WERI-Rb-1 (cell line): ENCODE data around the gene RPTOR.

Experiments
- DNase-seq: peaks from one replicate; pipeline ENCODE4 v3.0.0-alpha.2; 2020
- H3K27ac ChIP-seq: fragments of 250-450 bp; sonication (Bioruptor Pico); 2 replicates; pipeline ENCODE4 v1.5.1; 2020; ENCODE audit warnings: mild to moderate bottlenecking, moderate library complexity
- H3K27me3 ChIP-seq: fragments of 250-450 bp; sonication (Bioruptor Pico); 2 replicates; pipeline ENCODE4 v1.5.1; 2021; ENCODE audit warnings: mild to moderate bottlenecking, low read depth, moderate library complexity; ENCODE audit not compliant: insufficient read depth, severe bottlenecking
- H3K36me3 ChIP-seq: fragments of 250-450 bp; sonication (Bioruptor Pico); 2 replicates; pipeline ENCODE4 v1.5.1; 2020; ENCODE audit warnings: mild to moderate bottlenecking, moderate library complexity
- H3K4me3 ChIP-seq: 2 replicates; pipeline ENCODE4 v1.5.1; 2011; ENCODE audit warnings: low read depth, mild to moderate bottlenecking, control low read depth, low read length
- H3K9me3 ChIP-seq: fragments of 250-450 bp; sonication (Bioruptor Pico); 2 replicates; pipeline ENCODE4 v1.5.1; 2021; ENCODE audit warnings: mild to moderate bottlenecking, moderate library complexity; ENCODE audit not compliant: severe bottlenecking
- TF ChIP-seq, protein P1 (sequence below): IDR thresholded peaks from 2 replicates; pipeline ENCODE4 v1.5.1; 2011; ENCODE audit warnings: low read depth, mild to moderate bottlenecking, control low read depth, inconsistent platforms, low read length

Gene RPTOR

GRCh38 chr17:80864751-80865150, 320.1 kb downstream of the RPTOR start:
- Histone ChIP-seq H3K36me3 (peaks cover 21% of the 10 kb centered on the region), H3K9me3 (no peaks in the 10 kb centered on the region), H3K4me3 (no peak overlapping the region), H3K27me3 (no peaks in the 10 kb centered on the region), H3K27ac (no peak overlapping the region)
- TF ChIP-seq, protein P1, sequence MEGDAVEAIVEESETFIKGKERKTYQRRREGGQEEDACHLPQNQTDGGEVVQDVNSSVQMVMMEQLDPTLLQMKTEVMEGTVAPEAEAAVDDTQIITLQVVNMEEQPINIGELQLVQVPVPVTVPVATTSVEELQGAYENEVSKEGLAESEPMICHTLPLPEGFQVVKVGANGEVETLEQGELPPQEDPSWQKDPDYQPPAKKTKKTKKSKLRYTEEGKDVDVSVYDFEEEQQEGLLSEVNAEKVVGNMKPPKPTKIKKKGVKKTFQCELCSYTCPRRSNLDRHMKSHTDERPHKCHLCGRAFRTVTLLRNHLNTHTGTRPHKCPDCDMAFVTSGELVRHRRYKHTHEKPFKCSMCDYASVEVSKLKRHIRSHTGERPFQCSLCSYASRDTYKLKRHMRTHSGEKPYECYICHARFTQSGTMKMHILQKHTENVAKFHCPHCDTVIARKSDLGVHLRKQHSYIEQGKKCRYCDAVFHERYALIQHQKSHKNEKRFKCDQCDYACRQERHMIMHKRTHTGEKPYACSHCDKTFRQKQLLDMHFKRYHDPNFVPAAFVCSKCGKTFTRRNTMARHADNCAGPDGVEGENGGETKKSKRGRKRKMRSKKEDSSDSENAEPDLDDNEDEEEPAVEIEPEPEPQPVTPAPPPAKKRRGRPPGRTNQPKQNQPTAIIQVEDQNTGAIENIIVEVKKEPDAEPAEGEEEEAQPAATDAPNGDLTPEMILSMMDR: no peak
- DNase-seq: no peak

DNA sequence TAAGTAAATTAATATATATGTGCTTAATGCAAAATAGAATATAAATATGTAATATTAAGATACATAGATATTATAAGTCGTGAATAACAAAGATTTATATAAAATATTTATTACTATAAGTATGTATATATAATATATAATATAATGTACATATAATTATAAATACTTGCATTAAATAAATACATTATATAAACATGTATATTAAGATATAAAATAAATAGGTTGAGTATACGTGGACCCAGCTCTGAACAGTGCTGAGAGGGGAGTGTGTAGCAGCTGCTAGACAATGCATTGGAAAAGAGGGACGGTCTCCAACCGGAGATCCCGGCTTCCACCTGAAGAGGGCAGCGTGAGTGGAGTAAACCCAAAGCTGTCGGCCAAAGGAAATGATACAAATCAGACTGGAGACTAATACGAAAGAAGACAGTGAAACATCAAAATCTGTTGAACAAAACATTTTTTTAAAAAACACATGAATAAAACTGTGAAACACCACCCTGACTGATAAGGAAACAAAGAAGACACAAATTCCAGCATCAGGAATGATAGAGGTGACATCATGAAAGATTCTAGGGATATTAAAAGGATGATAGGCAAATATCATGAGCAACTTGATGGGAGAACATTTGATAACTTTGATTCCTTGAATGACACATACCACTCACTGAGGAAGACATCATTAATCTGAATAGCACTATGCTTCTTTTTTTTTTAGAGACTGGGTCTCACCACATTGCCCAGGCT, 321.6 kb downstream of the RPTOR start:
- Histone ChIP-seq H3K27ac (no peak overlapping the region), H3K27me3 (no peaks in the 10 kb centered on the region), H3K9me3 (no peaks in the 10 kb centered on the region), H3K36me3 (peaks cover 14% of the 10 kb centered on the region), H3K4me3 (no peak overlapping the region)
- TF ChIP-seq, protein P1: peak; percentile 85
- peak; percentile 87 for DNase-seq

GRCh38 chr17:80868022-80868609, 323.5 kb downstream of the RPTOR start:
- Histone ChIP-seq H3K36me3 (peaks cover 20% of the 10 kb centered on the region), H3K27me3 (no peaks in the 10 kb centered on the region), H3K27ac (no peak overlapping the region), H3K4me3 (no peak overlapping the region), H3K9me3 (no peaks in the 10 kb centered on the region)
- TF ChIP-seq, protein P1: no peak
- no peak for DNase-seq

GRCh38 chr17:80869481-80870145, 325.0 kb downstream of the RPTOR start:
- DNase-seq: no peak
- no peaks in the 10 kb centered on the region for H3K9me3 ChIP-seq
- H3K36me3 ChIP-seq: peaks cover 28% of the 10 kb centered on the region
- no peak overlapping the region for H3K27ac ChIP-seq
- no peaks in the 10 kb centered on the region for H3K27me3 ChIP-seq
- TF ChIP-seq, protein P1: no peak
- no peak overlapping the region for H3K4me3 ChIP-seq

DNA sequence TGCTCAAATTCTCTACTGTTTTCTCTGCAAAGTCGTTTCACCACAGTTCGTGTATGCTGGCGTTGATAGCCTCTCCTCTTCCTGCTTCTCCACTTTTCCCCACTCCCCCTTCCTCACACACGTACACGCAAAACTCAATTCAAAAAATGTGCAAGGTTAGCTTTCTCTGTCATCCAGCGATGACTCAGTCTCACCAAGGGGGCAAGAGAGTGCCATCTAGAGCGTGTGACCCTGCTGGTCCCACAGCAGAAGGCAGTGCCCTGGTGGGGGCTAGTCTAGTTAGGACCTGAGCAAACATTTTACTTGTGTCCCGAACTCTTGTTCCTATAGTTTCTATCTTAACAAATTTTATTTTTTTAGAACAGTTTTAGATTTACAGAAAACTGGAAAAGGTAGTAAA, 325.8 kb downstream of the RPTOR start:
- H3K36me3 ChIP-seq: peaks cover 35% of the 10 kb centered on the region
- DNase-seq: no peak

More for the DNA sequence above, 325.8 kb downstream of the RPTOR start:
- no peaks in the 10 kb centered on the region for H3K9me3 ChIP-seq
- TF ChIP-seq, protein P1: no peak
- H3K27ac ChIP-seq: no peak overlapping the region
- H3K27me3 ChIP-seq: no peaks in the 10 kb centered on the region
- H3K4me3 ChIP-seq: no peak overlapping the region
